ENCODE data around the gene CHRFAM7A.
"Not testable (repeated sequence)": the region's sequence is repeated elsewhere in the genome, so short reads cannot be mapped to it uniquely, and the experiment has no call there.

DNA sequence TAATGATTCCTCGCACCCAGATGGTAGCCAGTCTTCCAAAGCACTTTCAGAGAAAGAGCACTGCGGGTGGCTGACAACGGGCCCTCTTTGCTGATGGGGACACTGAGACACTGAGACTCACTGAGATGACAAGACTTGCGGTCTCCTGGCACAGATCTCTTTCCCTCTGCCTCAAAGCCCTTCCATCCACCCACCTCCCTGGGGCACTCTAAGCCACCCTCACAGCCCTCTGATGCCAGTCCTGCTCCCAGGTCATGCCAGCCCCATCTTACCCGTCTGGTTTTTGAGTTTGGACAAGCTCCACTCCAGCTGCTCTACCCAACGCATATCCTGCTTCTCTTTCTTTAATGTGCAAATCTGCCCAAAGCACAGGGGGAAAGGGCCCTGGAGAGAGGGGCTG is 14.3 kb upstream of the CHRFAM7A start:
- not testable (repeated sequence) for TF ChIP-seq POLR2AphosphoS5 (IDR thresholded peaks at IDR 0.05); EP300 (IDR thresholded peaks at IDR 0.05; ENCODE audit: low read depth)
- TF ChIP-seq, protein P1, sequence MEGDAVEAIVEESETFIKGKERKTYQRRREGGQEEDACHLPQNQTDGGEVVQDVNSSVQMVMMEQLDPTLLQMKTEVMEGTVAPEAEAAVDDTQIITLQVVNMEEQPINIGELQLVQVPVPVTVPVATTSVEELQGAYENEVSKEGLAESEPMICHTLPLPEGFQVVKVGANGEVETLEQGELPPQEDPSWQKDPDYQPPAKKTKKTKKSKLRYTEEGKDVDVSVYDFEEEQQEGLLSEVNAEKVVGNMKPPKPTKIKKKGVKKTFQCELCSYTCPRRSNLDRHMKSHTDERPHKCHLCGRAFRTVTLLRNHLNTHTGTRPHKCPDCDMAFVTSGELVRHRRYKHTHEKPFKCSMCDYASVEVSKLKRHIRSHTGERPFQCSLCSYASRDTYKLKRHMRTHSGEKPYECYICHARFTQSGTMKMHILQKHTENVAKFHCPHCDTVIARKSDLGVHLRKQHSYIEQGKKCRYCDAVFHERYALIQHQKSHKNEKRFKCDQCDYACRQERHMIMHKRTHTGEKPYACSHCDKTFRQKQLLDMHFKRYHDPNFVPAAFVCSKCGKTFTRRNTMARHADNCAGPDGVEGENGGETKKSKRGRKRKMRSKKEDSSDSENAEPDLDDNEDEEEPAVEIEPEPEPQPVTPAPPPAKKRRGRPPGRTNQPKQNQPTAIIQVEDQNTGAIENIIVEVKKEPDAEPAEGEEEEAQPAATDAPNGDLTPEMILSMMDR (IDR thresholded peaks at IDR 0.05) = not testable (repeated sequence)

Measured in transverse colon (tissue), 4 donors.